Uterus (tissue), 4 donors: ENCODE data around the gene ARID1B. TPM values are rescaled to one million over a fixed set of nuclear protein-coding genes. Genes with fewer than 3 reads are reported as not detected.

Experiments used
- DNase-seq, 2 donors: peaks; one replicate each; pipeline ENCODE4 v3.0.0-alpha.2; 2019 to 2020
- H3K27ac ChIP-seq, 2 donors: fragments of 200-600 bp; sonication (generic); 1 replicate in 1 of 2; 2 replicates in 1 of 2; pipeline ENCODE4 v1.5.1; 2016 to 2018
- H3K27me3 ChIP-seq, 2 donors: fragments of 200-600 bp; sonication (generic); one replicate each; pipeline ENCODE4 v1.5.1; 2018 to 2019; ENCODE audit warnings: control low read depth in 1 of 2
- H3K36me3 ChIP-seq, 2 donors: fragments of 200-600 bp; sonication (generic); one replicate each; pipeline ENCODE4 v1.5.1; 2019; ENCODE audit warnings: control low read depth in 1 of 2
- H3K4me1 ChIP-seq, 2 donors: fragments of 200-600 bp; sonication (generic); one replicate each; pipeline ENCODE4 v1.5.1; 2018 to 2019; ENCODE audit warnings: control low read depth in 1 of 2
- H3K4me3 ChIP-seq, 2 donors: fragments of 200-600 bp; sonication (generic); 1 replicate in 1 of 2; 2 replicates in 1 of 2; pipeline ENCODE4 v1.5.1; 2018 to 2019; ENCODE audit warnings: mild to moderate bottlenecking in 1 of 2
- H3K9me3 ChIP-seq, 2 donors: fragments of 200-600 bp; sonication (generic); one replicate each; pipeline ENCODE4 v1.5.1; 2019; ENCODE audit warnings: control low read depth in 1 of 2
- CTCF ChIP-seq, 4 experiments: fragments of 200-600 bp in 2 of 4; fragments of 450-650 bp in 2 of 4; sonication (generic) in 2 of 4; IDR thresholded peaks; one replicate each; pipeline ENCODE4 v1.5.1; 2016 to 2019; ENCODE audit warnings: antibody characterized with exemption in 4 of 4, mild to moderate bottlenecking in 2 of 4, moderate library complexity in 1 of 4
- POLR2A ChIP-seq, 2 donors: fragments of 450-650 bp; IDR thresholded peaks; one replicate each; pipeline ENCODE4 v1.6.1; 2016; ENCODE audit warnings: antibody characterized with exemption in 2 of 2, mild to moderate bottlenecking in 1 of 2, moderate library complexity in 1 of 2
- intact Hi-C: fragments of 100-400 bp; cut with DNase I; formaldehyde crosslinking; loops from one replicate; pipeline ENCODE4 v1.15.1; 2023; ENCODE audit warnings: low total_unique reads
- total RNA-seq, 4 donors: library from RNA; depleted of rRNA in 3 of 4; stranded (reverse); fragments of >200 nt in 3 of 4; gene quantifications; one replicate each; pipeline versions ENCODE4 v1.1.0 to v1.2.4, GENCODE V29; 2014 to 2023
- donor health status: DM: yes; HTN: yes; CAD: no.

ARID1B gene
- total RNA-seq, 4 donors from 2014 or later, result 63.8 to 198 (median 125) TPM

- H3K27ac ChIP-seq, result no peak overlapping the region
- no peak for DNase-seq
- intact Hi-C loops, result no loop called here
- no peak overlapping the region for H3K4me3 ChIP-seq
- TF ChIP-seq CTCF (IDR thresholded peaks at IDR 0.05) (no peak), POLR2A (IDR thresholded peaks at IDR 0.05) (no peak)
- no peaks in the 10 kb centered on the region for H3K36me3 ChIP-seq
- H3K27me3 ChIP-seq, result no peaks in the 10 kb centered on the region
- H3K9me3 ChIP-seq, result no peaks in the 10 kb centered on the region
- no peaks in the 10 kb centered on the region for H3K4me1 ChIP-seq
These were observed 390.7 kb downstream of the ARID1B start for GRCh38 chr6:157167837-157168236.

- Histone ChIP-seq H3K9me3 (no peaks in the 10 kb centered on the region), H3K27ac (no peak overlapping the region), H3K4me1 (no peaks in the 10 kb centered on the region), H3K36me3 (no peaks in the 10 kb centered on the region), H3K4me3 (no peak overlapping the region), H3K27me3 (no peaks in the 10 kb centered on the region)
- intact Hi-C loops, result no loop called here
- TF ChIP-seq CTCF (IDR thresholded peaks at IDR 0.05) (no peak), POLR2A (IDR thresholded peaks at IDR 0.05) (no peak)
- no peak for DNase-seq
These were observed 391.3 kb downstream of the ARID1B start for GRCh38 chr6:157168471-157168870.

GRCh38 chr6:157169226-157169625 is 392.0 kb downstream of the ARID1B start:
- TF ChIP-seq POLR2A (IDR thresholded peaks at IDR 0.05) (no peak), CTCF (IDR thresholded peaks at IDR 0.05) (no peak)
- H3K27ac ChIP-seq, result no peak overlapping the region

GRCh38 chr6:157169656-157170055 is 392.5 kb downstream of the ARID1B start:
- H3K4me3 ChIP-seq, result no peak overlapping the region
- H3K27ac ChIP-seq, result no peak overlapping the region
- no peaks in the 10 kb centered on the region for H3K27me3 ChIP-seq
- TF ChIP-seq CTCF (IDR thresholded peaks at IDR 0.05) (no peak), POLR2A (IDR thresholded peaks at IDR 0.05) (no peak)
- H3K4me1 ChIP-seq, result no peaks in the 10 kb centered on the region
- intact Hi-C loops, result no loop called here
- DNase-seq, result no peak
- H3K36me3 ChIP-seq, result no peaks in the 10 kb centered on the region
- no peaks in the 10 kb centered on the region for H3K9me3 ChIP-seq

More at GRCh38 chr6:157169226-157169625, 392.0 kb downstream of the ARID1B start:
- intact Hi-C loops, result no loop called here
- Histone ChIP-seq H3K4me3 (no peak overlapping the region), H3K27me3 (no peaks in the 10 kb centered on the region), H3K9me3 (no peaks in the 10 kb centered on the region), H3K4me1 (no peaks in the 10 kb centered on the region), H3K36me3 (no peaks in the 10 kb centered on the region)
- DNase-seq, result no peak

- intact Hi-C loops, result no loop called here
- no peak for TF ChIP-seq CTCF (IDR thresholded peaks at IDR 0.05)
- no peak for TF ChIP-seq POLR2A (IDR thresholded peaks at IDR 0.05)
- Histone ChIP-seq H3K4me3 (no peak overlapping the region), H3K36me3 (no peaks in the 10 kb centered on the region), H3K9me3 (no peaks in the 10 kb centered on the region), H3K4me1 (no peaks in the 10 kb centered on the region), H3K27ac (no peak overlapping the region), H3K27me3 (no peaks in the 10 kb centered on the region)
- DNase-seq, result no peak
These were observed 393.4 kb downstream of the ARID1B start for GRCh38 chr6:157170535-157170934.
